GM19035 (cell line): Measurements from ENCODE around the gene TMEM151A.

Experiments used
- ATAC-seq: cut with Tn5 transposase; IDR thresholded peaks from one replicate; pipeline ENCODE4 v1.9.1; 2021; ENCODE audit not compliant: unreplicated experiment

The TMEM151A gene

GRCh38 chr11:66334605-66335442, 43.1 kb downstream of the TMEM151A start:
- ATAC-seq = no peak

- ATAC-seq = no peak
Measured at GRCh38 chr11:66335531-66336233, 44.0 kb downstream of the TMEM151A start.

GRCh38 chr11:66336234-66337102, 44.8 kb downstream of the TMEM151A start, which contains the start of gene RIN1:
Gene RIN1, minus strand, starts transcription at chr11:66336434. Its CDS starts 32 bp downstream, at chr11:66336402.
- peak; percentile 67 for ATAC-seq

GRCh38 chr11:66337103-66337899, 45.6 kb downstream of the TMEM151A start:
- ATAC-seq = no peak

GRCh38 chr11:66338276-66339161, 46.8 kb downstream of the TMEM151A start:
- ATAC-seq = no peak

- no peak for ATAC-seq
Measured at GRCh38 chr11:66339162-66339675, 47.5 kb downstream of the TMEM151A start.

- no peak for ATAC-seq
Measured at GRCh38 chr11:66339686-66340483, 48.2 kb downstream of the TMEM151A start.

- ATAC-seq = no peak
Measured at GRCh38 chr11:66340596-66341501, 49.2 kb downstream of the TMEM151A start.

- ATAC-seq = no peak
Measured at GRCh38 chr11:66341502-66342126, 49.9 kb downstream of the TMEM151A start.

GRCh38 chr11:66343176-66343575, 51.5 kb downstream of the TMEM151A start:
- ATAC-seq = no peak

- ATAC-seq = peak; percentile 74
Measured at GRCh38 chr11:66344550-66345315, 53.0 kb downstream of the TMEM151A start, which contains the start of gene BRMS1. Gene BRMS1, minus strand, starts transcription at chr11:66345104. Its CDS starts 2,870 bp downstream, at chr11:66342234.

GRCh38 chr11:66345316-66345649, 53.6 kb downstream of the TMEM151A start:
- ATAC-seq = no peak
